ENCODE measurements around the gene ZNF577.

DNA sequence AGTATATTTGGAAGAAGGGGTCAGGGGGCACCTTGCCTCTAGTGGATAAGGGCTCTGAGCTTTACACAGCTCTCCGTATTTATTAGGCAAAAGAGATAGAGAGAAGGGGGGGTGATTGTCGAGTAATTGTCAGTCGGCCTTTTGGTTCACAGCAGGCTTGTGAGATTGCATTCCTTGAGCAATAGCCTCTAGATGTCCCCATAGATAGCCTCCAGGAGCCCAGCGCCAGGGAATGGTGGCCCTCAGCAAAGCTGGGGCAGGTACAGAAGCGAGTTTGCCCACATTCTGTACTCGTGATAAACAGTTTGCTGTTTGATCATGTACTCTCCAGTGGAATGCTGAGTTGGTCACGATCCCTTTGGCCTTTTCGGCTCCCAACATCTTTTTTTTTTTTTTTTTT is 44.2 kb upstream of the ZNF577 start:
- TF ChIP-seq TAF1 (IDR thresholded peaks at IDR 0.05; ENCODE audit: borderline replicate concordance, insufficient read depth, low read length) (no peak), POLR2AphosphoS5 (IDR thresholded peaks at IDR 0.05; ENCODE audit: low read depth, low read length) (no peak), SIN3A (IDR thresholded peaks at IDR 0.05; ENCODE audit: borderline replicate concordance, insufficient read depth, low read length) (no peak), FOXP2 (optimal IDR thresholded peaks at IDR 0.05; ENCODE audit: borderline replicate concordance, extremely low read depth, extremely low read length, insufficient read depth) (no peak)
- TF ChIP-seq, protein P1, sequence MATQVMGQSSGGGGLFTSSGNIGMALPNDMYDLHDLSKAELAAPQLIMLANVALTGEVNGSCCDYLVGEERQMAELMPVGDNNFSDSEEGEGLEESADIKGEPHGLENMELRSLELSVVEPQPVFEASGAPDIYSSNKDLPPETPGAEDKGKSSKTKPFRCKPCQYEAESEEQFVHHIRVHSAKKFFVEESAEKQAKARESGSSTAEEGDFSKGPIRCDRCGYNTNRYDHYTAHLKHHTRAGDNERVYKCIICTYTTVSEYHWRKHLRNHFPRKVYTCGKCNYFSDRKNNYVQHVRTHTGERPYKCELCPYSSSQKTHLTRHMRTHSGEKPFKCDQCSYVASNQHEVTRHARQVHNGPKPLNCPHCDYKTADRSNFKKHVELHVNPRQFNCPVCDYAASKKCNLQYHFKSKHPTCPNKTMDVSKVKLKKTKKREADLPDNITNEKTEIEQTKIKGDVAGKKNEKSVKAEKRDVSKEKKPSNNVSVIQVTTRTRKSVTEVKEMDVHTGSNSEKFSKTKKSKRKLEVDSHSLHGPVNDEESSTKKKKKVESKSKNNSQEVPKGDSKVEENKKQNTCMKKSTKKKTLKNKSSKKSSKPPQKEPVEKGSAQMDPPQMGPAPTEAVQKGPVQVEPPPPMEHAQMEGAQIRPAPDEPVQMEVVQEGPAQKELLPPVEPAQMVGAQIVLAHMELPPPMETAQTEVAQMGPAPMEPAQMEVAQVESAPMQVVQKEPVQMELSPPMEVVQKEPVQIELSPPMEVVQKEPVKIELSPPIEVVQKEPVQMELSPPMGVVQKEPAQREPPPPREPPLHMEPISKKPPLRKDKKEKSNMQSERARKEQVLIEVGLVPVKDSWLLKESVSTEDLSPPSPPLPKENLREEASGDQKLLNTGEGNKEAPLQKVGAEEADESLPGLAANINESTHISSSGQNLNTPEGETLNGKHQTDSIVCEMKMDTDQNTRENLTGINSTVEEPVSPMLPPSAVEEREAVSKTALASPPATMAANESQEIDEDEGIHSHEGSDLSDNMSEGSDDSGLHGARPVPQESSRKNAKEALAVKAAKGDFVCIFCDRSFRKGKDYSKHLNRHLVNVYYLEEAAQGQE (IDR thresholded peaks at IDR 0.05; ENCODE audit: insufficient read depth in 1 of 2, low read depth in 2 of 2, low read length in 2 of 2), result no peak
